ENCODE data around the gene SCRN1. TPM values are rescaled to one million over a fixed set of nuclear protein-coding genes. Genes with fewer than 3 reads are reported as not detected.

SCRN1 gene
- total and polyA plus RNA-seq, 2 experiments from 2014 or later, result 58.8 to 80.0 TPM

DNA sequence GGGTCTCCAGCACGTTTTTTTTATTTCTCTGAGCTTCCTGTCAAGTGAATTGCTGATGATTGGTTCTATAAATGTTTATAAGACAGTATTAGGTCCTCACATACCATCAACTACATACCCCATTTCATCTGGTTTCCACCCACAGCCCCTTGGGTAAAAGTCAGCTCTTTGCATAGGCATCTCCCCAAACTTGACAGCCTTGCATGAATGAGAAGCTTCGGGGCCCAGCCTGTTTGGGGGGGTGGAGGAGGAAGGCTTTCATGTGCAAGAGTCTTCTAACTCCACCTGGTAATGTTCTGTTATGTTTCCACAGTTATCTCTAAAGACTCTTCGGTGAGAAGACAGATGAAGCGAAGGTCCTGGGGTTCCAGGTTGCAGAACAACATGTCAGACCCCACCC, 75.4 kb downstream of the SCRN1 start:
- H3F3A ChIP-seq (ENCODE audit: insufficient read depth), result no peaks in the 10 kb centered on the region
- no peak overlapping the region for H3K9ac ChIP-seq
- H3K79me2 ChIP-seq (ENCODE audit: insufficient read depth), result no peaks in the 10 kb centered on the region
- no peak overlapping the region for H3K27ac ChIP-seq
- H3K9me3 ChIP-seq (ENCODE audit: low read depth), result no peaks in the 10 kb centered on the region
- in situ Hi-C loops (cut with MboI), result loop anchor here (10.0 kb wide), 1 partner anchor 269 kb away; no protein-coding TSS in a partner anchor
- 72 to 77% methylated on average over 4 of the region's 4 CpGs for WGBS, 2 experiments (ENCODE audit: low coverage in 1 of 2, low lambda C conversion rate in 2 of 2, missing lambda C conversion rate in 2 of 2)
- H3K9me2 ChIP-seq (ENCODE audit: insufficient read depth), result no peaks in the 10 kb centered on the region
- H3K4me3 ChIP-seq, result no peak overlapping the region
- H3K36me3 ChIP-seq (ENCODE audit: low read depth), result peaks cover 8% of the 10 kb centered on the region; the same call in 1 of the 2 replicates
- no peaks in the 10 kb centered on the region for H3K4me1 ChIP-seq (ENCODE audit: insufficient read depth)
- no peak overlapping the region for H3K4me2 ChIP-seq (ENCODE audit: unreplicated experiment)
- no peaks in the 10 kb centered on the region for H3K27me3 ChIP-seq (replicated peaks; ENCODE audit: insufficient read depth)
- H4K20me1 ChIP-seq (ENCODE audit: insufficient read depth), result no peaks in the 10 kb centered on the region
- TF ChIP-seq EZH2phosphoT487 (IDR thresholded peaks at IDR 0.05; ENCODE audit: insufficient read depth, low read depth) (no peak), EZH2 (IDR thresholded peaks at IDR 0.05; ENCODE audit: insufficient read depth, poor library complexity, severe bottlenecking) (no peak)
- no peak for DNase-seq
- no peak overlapping the region for H2AFZ ChIP-seq

DNA sequence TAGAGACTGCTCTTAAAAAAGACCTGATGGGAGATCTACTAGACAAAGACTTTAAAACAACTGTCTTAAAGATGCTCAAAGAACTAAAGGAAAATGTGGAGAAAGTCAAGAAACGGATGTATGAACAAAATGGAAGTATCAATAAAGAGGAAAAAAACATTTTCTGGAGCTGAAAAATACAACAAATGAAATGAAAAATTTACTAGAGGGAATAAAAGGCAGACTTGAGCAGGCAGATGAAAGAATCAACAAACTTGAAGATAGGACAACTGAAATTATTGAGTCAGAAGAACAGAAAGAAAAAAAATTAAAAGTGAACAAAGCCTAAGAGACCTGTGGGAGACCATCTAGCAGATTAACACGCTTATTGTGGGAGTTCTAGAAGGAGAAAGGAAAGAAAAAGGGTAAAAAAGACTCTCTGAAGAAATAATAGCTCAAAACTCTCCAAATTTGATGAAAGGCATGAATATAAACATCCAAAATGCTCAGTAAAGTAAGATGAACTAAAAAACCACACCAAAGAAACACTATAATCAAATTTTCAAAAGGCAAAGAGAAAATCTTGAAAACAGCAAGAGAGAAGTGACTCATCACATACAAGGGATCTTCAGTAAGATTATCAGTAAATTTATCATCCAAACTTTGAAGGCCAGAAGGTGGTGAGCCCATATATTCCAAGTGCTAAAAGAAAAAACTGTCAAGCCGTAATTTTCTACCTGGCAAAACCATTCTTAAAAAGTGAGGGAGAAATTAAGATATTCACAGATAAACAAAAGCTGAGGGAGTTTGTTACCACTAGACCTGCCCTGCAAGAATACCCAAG, 83.2 kb downstream of the SCRN1 start:
- H2AFZ ChIP-seq, result no peak overlapping the region
- WGBS, 2 experiments (ENCODE audit: low coverage in 1 of 2, low lambda C conversion rate in 2 of 2, missing lambda C conversion rate in 2 of 2), result 55 to 67% methylated on average over 3 of the region's 3 CpGs
- in situ Hi-C loops (cut with MboI), result no loop called here
- no peaks in the 10 kb centered on the region for H3K9me3 ChIP-seq (ENCODE audit: low read depth)
- no peak overlapping the region for H3K9ac ChIP-seq
- no peaks in the 10 kb centered on the region for H4K20me1 ChIP-seq (ENCODE audit: insufficient read depth)
- no peaks in the 10 kb centered on the region for H3K79me2 ChIP-seq (ENCODE audit: insufficient read depth)
- H3K4me3 ChIP-seq, result no peak overlapping the region
- H3K36me3 ChIP-seq (ENCODE audit: low read depth), result no peaks in the 10 kb centered on the region; the same call in 1 of the 2 replicates
- no peaks in the 10 kb centered on the region for H3F3A ChIP-seq (ENCODE audit: insufficient read depth)
- no peak for DNase-seq
- H3K27me3 ChIP-seq (replicated peaks; ENCODE audit: insufficient read depth), result no peaks in the 10 kb centered on the region
- no peaks in the 10 kb centered on the region for H3K9me2 ChIP-seq (ENCODE audit: insufficient read depth)
- no peak overlapping the region for H3K27ac ChIP-seq
- no peaks in the 10 kb centered on the region for H3K4me1 ChIP-seq (ENCODE audit: insufficient read depth)
- no peak for TF ChIP-seq EZH2 (IDR thresholded peaks at IDR 0.05; ENCODE audit: insufficient read depth, poor library complexity, severe bottlenecking)
- no peak for TF ChIP-seq EZH2phosphoT487 (IDR thresholded peaks at IDR 0.05; ENCODE audit: insufficient read depth, low read depth)
- H3K4me2 ChIP-seq (ENCODE audit: unreplicated experiment), result no peak overlapping the region

DNA sequence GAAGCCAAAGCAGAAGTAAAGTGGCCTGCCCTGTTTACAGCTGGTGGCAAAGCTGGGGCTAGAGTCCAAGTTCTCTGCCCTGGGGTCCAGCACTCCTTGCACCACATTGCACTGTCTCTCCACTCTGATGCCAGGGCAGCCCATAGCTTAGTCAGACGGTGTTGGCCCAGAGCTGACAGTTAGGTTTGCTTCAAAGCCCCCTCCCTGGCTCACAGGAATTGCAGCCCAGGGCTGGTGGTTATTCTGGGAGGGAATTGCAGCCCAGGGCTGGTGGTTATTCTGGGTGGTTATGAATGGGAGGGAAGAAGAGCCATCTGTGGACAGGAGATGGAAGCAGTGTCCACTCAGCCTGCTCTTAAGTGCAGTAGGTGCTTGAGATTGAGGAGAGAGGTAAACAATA, 88.9 kb downstream of the SCRN1 start:
- 0 to 7% methylated on average over 1 of the region's 1 CpG for WGBS, 2 experiments (ENCODE audit: low coverage in 1 of 2, low lambda C conversion rate in 2 of 2, missing lambda C conversion rate in 2 of 2)
- H3F3A ChIP-seq (ENCODE audit: insufficient read depth), result no peaks in the 10 kb centered on the region
- no peak overlapping the region for H3K27ac ChIP-seq
- no peak overlapping the region for H3K4me3 ChIP-seq
- H3K4me1 ChIP-seq (ENCODE audit: insufficient read depth), result no peaks in the 10 kb centered on the region
- H4K20me1 ChIP-seq (ENCODE audit: insufficient read depth), result no peaks in the 10 kb centered on the region
- H3K27me3 ChIP-seq (replicated peaks; ENCODE audit: insufficient read depth), result no peaks in the 10 kb centered on the region
- no peaks in the 10 kb centered on the region for H3K9me2 ChIP-seq (ENCODE audit: insufficient read depth)
- no peaks in the 10 kb centered on the region for H3K9me3 ChIP-seq (ENCODE audit: low read depth)
- no peak overlapping the region for H3K9ac ChIP-seq
- TF ChIP-seq EZH2phosphoT487 (IDR thresholded peaks at IDR 0.05; ENCODE audit: insufficient read depth, low read depth), result no peak
- TF ChIP-seq EZH2 (IDR thresholded peaks at IDR 0.05; ENCODE audit: insufficient read depth, poor library complexity, severe bottlenecking), result no peak
- no peak overlapping the region for H3K4me2 ChIP-seq (ENCODE audit: unreplicated experiment)
- DNase-seq, result no peak
- no peaks in the 10 kb centered on the region for H3K79me2 ChIP-seq (ENCODE audit: insufficient read depth)
- no peaks in the 10 kb centered on the region for H3K36me3 ChIP-seq (ENCODE audit: low read depth)
- H2AFZ ChIP-seq, result no peak overlapping the region
- in situ Hi-C loops (cut with MboI), result no loop called here

DNA sequence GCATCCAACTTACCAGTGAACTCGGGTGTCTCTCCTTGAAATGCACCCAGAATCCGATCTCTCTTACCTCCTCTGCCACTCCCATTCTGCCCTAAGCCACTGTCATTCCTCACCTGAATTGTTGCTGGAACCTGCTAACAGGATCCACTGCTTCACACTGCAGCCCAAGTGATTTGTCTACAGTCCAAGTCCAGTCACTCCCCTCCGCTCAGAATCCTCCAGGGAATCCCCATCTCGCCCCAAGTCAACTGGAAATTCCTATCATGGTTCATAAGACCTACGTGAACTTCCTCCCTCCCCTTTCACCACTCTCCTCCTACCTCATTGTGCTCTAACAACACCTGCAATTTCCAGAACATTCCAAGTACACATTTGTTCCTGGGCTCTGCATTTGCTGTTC, 91.3 kb downstream of the SCRN1 start:
- in situ Hi-C loops (cut with MboI), result no loop called here
- Histone ChIP-seq H3K4me3 (no peak overlapping the region), H3F3A (ENCODE audit: insufficient read depth) (no peaks in the 10 kb centered on the region), H2AFZ (no peak overlapping the region), H3K79me2 (ENCODE audit: insufficient read depth) (no peaks in the 10 kb centered on the region), H3K27ac (no peak overlapping the region), H3K4me2 (ENCODE audit: unreplicated experiment) (no peak overlapping the region), H3K9me2 (ENCODE audit: insufficient read depth) (no peaks in the 10 kb centered on the region), H3K36me3 (ENCODE audit: low read depth) (no peaks in the 10 kb centered on the region), H3K4me1 (ENCODE audit: insufficient read depth) (no peaks in the 10 kb centered on the region), H3K27me3 (replicated peaks; ENCODE audit: insufficient read depth) (no peaks in the 10 kb centered on the region; the same call in 1 of the 2 replicates), H3K9me3 (ENCODE audit: low read depth) (no peaks in the 10 kb centered on the region), H3K9ac (no peak overlapping the region), H4K20me1 (ENCODE audit: insufficient read depth) (no peaks in the 10 kb centered on the region)
- WGBS, 2 experiments (ENCODE audit: low coverage in 1 of 2, low lambda C conversion rate in 2 of 2, missing lambda C conversion rate in 2 of 2), result 52 to 55% methylated on average over 5 of the region's 5 CpGs
- no peak for TF ChIP-seq EZH2 (IDR thresholded peaks at IDR 0.05; ENCODE audit: insufficient read depth, poor library complexity, severe bottlenecking)
- no peak for DNase-seq
